ENCODE data around the gene L3MBTL3. TPM values are rescaled to one million over a fixed set of nuclear protein-coding genes. Genes with fewer than 3 reads are reported as not detected.
"Not testable (repeated sequence)": the region's sequence is repeated elsewhere in the genome, so short reads cannot be mapped to it uniquely, and the experiment has no call there.

Gene L3MBTL3
- total RNA-seq, 1 donor from 2014 or later: 8.3 TPM

GRCh38 chr6:130132286-130132701 lies 113.9 kb downstream of the L3MBTL3 start:
- Mint-ChIP-seq H3K27ac (peak overlapping the region; percentile 74), H3K27me3 (ENCODE audit: low read depth) (no peaks in the 10 kb centered on the region), H3K4me1 (ENCODE audit: low read depth) (peaks cover 85% of the 10 kb centered on the region), H3K4me3 (ENCODE audit: low read depth) (peak overlapping the region; percentile 43), H3K36me3 (ENCODE audit: low read depth) (peaks cover 21% of the 10 kb centered on the region), H3K9me3 (peaks cover 9% of the 10 kb centered on the region)
- intact Hi-C loops (cut with micrococcal nuclease): loop anchor here (1.0 to 10.0 kb wide), 10 partner anchors 51 to 637 kb away; no protein-coding TSS in a partner anchor
- peak; percentile 77 for DNase-seq (ENCODE audit: low spot score)

- Mint-ChIP-seq H3K36me3 (ENCODE audit: low read depth) (peaks cover 36% of the 10 kb centered on the region), H3K27ac (peak overlapping the region; percentile 47), H3K4me3 (ENCODE audit: low read depth) (no peak overlapping the region), H3K4me1 (ENCODE audit: low read depth) (peaks cover 90% of the 10 kb centered on the region), H3K9me3 (peaks cover 9% of the 10 kb centered on the region), H3K27me3 (ENCODE audit: low read depth) (no peaks in the 10 kb centered on the region)
- DNase-seq (ENCODE audit: low spot score): no peak
- intact Hi-C loops (cut with micrococcal nuclease): loop anchor here (1.0 to 10.0 kb wide), 5 partner anchors 57 to 640 kb away; no protein-coding TSS in a partner anchor
Measured at GRCh38 chr6:130134582-130134981, 116.2 kb downstream of the L3MBTL3 start.

GRCh38 chr6:130136798-130137197 lies 118.4 kb downstream of the L3MBTL3 start:
- Mint-ChIP-seq H3K27ac (no peak overlapping the region), H3K36me3 (ENCODE audit: low read depth) (peaks cover 44% of the 10 kb centered on the region), H3K9me3 (no peaks in the 10 kb centered on the region), H3K4me1 (ENCODE audit: low read depth) (peaks cover 79% of the 10 kb centered on the region), H3K27me3 (ENCODE audit: low read depth) (no peaks in the 10 kb centered on the region), H3K4me3 (ENCODE audit: low read depth) (no peak overlapping the region)
- no peak for DNase-seq (ENCODE audit: low spot score)
- intact Hi-C loops (cut with micrococcal nuclease): loop anchor here (10.0 kb wide), 1 partner anchor 642 kb away; no protein-coding TSS in a partner anchor

GRCh38 chr6:130138116-130138908 lies 119.9 kb downstream of the L3MBTL3 start:
- Mint-ChIP-seq H3K9me3 (no peaks in the 10 kb centered on the region), H3K4me1 (ENCODE audit: low read depth) (peaks cover 66% of the 10 kb centered on the region), H3K36me3 (ENCODE audit: low read depth) (peaks cover 56% of the 10 kb centered on the region), H3K27ac (peak overlapping the region; percentile 65), H3K4me3 (ENCODE audit: low read depth) (peak overlapping the region; percentile 42), H3K27me3 (ENCODE audit: low read depth) (no peaks in the 10 kb centered on the region)
- no peak for DNase-seq (ENCODE audit: low spot score)
- intact Hi-C loops (cut with micrococcal nuclease): loop anchor here (10.0 kb wide), 1 partner anchor 644 kb away; no protein-coding TSS in a partner anchor

- peak overlapping the region; percentile 51 for H3K4me3 Mint-ChIP-seq (ENCODE audit: low read depth)
Measured at GRCh38 chr6:130138909-130139242, 120.5 kb downstream of the L3MBTL3 start.

GRCh38 chr6:130140084-130140483 lies 121.7 kb downstream of the L3MBTL3 start:
- no peaks in the 10 kb centered on the region for H3K27me3 Mint-ChIP-seq (ENCODE audit: low read depth)
- H3K4me1 Mint-ChIP-seq (ENCODE audit: low read depth): peaks cover 53% of the 10 kb centered on the region
- H3K36me3 Mint-ChIP-seq (ENCODE audit: low read depth): peaks cover 64% of the 10 kb centered on the region
- DNase-seq (ENCODE audit: low spot score): no peak
- no peaks in the 10 kb centered on the region for H3K9me3 Mint-ChIP-seq
- intact Hi-C loops (cut with micrococcal nuclease): no loop called here
- no peak overlapping the region for H3K4me3 Mint-ChIP-seq (ENCODE audit: low read depth)
- no peak overlapping the region for H3K27ac Mint-ChIP-seq

More at GRCh38 chr6:130138909-130139242, 120.5 kb downstream of the L3MBTL3 start:
- Mint-ChIP-seq H3K27ac (peak overlapping the region; percentile 65), H3K27me3 (ENCODE audit: low read depth) (no peaks in the 10 kb centered on the region), H3K4me1 (ENCODE audit: low read depth) (peaks cover 61% of the 10 kb centered on the region), H3K36me3 (ENCODE audit: low read depth) (peaks cover 61% of the 10 kb centered on the region), H3K9me3 (no peaks in the 10 kb centered on the region)
- DNase-seq (ENCODE audit: low spot score): no peak
- intact Hi-C loops (cut with micrococcal nuclease): loop anchor here (10.0 kb wide), 1 partner anchor 644 kb away; no protein-coding TSS in a partner anchor

- H3K27me3 Mint-ChIP-seq (ENCODE audit: low read depth): no peaks in the 10 kb centered on the region
- intact Hi-C loops (cut with micrococcal nuclease): no loop called here
- H3K9me3 Mint-ChIP-seq: no peaks in the 10 kb centered on the region
- peaks cover 21% of the 10 kb centered on the region for H3K4me1 Mint-ChIP-seq (ENCODE audit: low read depth)
- no peak overlapping the region for H3K4me3 Mint-ChIP-seq (ENCODE audit: low read depth)
- no peak for DNase-seq (ENCODE audit: low spot score)
- H3K36me3 Mint-ChIP-seq (ENCODE audit: low read depth): peaks cover 56% of the 10 kb centered on the region
- H3K27ac Mint-ChIP-seq: no peak overlapping the region
Measured at GRCh38 chr6:130143709-130144108, 125.3 kb downstream of the L3MBTL3 start.

- Mint-ChIP-seq H3K4me3 (ENCODE audit: low read depth) (no peak overlapping the region), H3K4me1 (ENCODE audit: low read depth) (peaks cover 2% of the 10 kb centered on the region), H3K36me3 (ENCODE audit: low read depth) (peaks cover 51% of the 10 kb centered on the region), H3K27me3 (ENCODE audit: low read depth) (no peaks in the 10 kb centered on the region), H3K27ac (no peak overlapping the region), H3K9me3 (no peaks in the 10 kb centered on the region)
- no peak for DNase-seq (ENCODE audit: low spot score)
- intact Hi-C loops (cut with micrococcal nuclease): no loop called here
Measured at GRCh38 chr6:130147111-130147510, 128.7 kb downstream of the L3MBTL3 start.

GRCh38 chr6:130148181-130148580 lies 129.8 kb downstream of the L3MBTL3 start:
- H3K4me1 Mint-ChIP-seq (ENCODE audit: low read depth): no peaks in the 10 kb centered on the region
- H3K9me3 Mint-ChIP-seq: no peaks in the 10 kb centered on the region
- DNase-seq (ENCODE audit: low spot score): no peak
- no peak overlapping the region for H3K4me3 Mint-ChIP-seq (ENCODE audit: low read depth)
- peaks cover 42% of the 10 kb centered on the region for H3K36me3 Mint-ChIP-seq (ENCODE audit: low read depth)
- H3K27ac Mint-ChIP-seq: no peak overlapping the region
- intact Hi-C loops (cut with micrococcal nuclease): no loop called here
- H3K27me3 Mint-ChIP-seq (ENCODE audit: low read depth): no peaks in the 10 kb centered on the region

GRCh38 chr6:130149016-130149415 lies 130.6 kb downstream of the L3MBTL3 start:
- H3K27me3 Mint-ChIP-seq (ENCODE audit: low read depth); intact Hi-C loops (cut with micrococcal nuclease); H3K27ac Mint-ChIP-seq; H3K4me1 Mint-ChIP-seq (ENCODE audit: low read depth); H3K4me3 Mint-ChIP-seq (ENCODE audit: low read depth); DNase-seq (ENCODE audit: low spot score); H3K9me3 Mint-ChIP-seq: not testable (repeated sequence)
- H3K36me3 Mint-ChIP-seq (ENCODE audit: low read depth): peaks cover 34% of the 10 kb centered on the region

GRCh38 chr6:130150906-130151305 lies 132.5 kb downstream of the L3MBTL3 start:
- H3K27ac Mint-ChIP-seq: no peak overlapping the region
- H3K9me3 Mint-ChIP-seq: no peaks in the 10 kb centered on the region
- no peak overlapping the region for H3K4me3 Mint-ChIP-seq (ENCODE audit: low read depth)
- intact Hi-C loops (cut with micrococcal nuclease): no loop called here
- H3K4me1 Mint-ChIP-seq (ENCODE audit: low read depth): no peaks in the 10 kb centered on the region
- peaks cover 32% of the 10 kb centered on the region for H3K36me3 Mint-ChIP-seq (ENCODE audit: low read depth)
- no peak for DNase-seq (ENCODE audit: low spot score)
- no peaks in the 10 kb centered on the region for H3K27me3 Mint-ChIP-seq (ENCODE audit: low read depth)

GRCh38 chr6:130152908-130153510 lies 134.6 kb downstream of the L3MBTL3 start:
- no peak overlapping the region for H3K27ac Mint-ChIP-seq
- no peaks in the 10 kb centered on the region for H3K4me1 Mint-ChIP-seq (ENCODE audit: low read depth)
- intact Hi-C loops (cut with micrococcal nuclease): no loop called here
- H3K4me3 Mint-ChIP-seq (ENCODE audit: low read depth): no peak overlapping the region
- H3K9me3 Mint-ChIP-seq: peaks cover 1% of the 10 kb centered on the region
- H3K27me3 Mint-ChIP-seq (ENCODE audit: low read depth): no peaks in the 10 kb centered on the region
- peaks cover 38% of the 10 kb centered on the region for H3K36me3 Mint-ChIP-seq (ENCODE audit: low read depth)
- no peak for DNase-seq (ENCODE audit: low spot score)

GRCh38 chr6:130156908-130157307 lies 138.5 kb downstream of the L3MBTL3 start:
- intact Hi-C loops (cut with micrococcal nuclease): no loop called here
- no peaks in the 10 kb centered on the region for H3K27me3 Mint-ChIP-seq (ENCODE audit: low read depth)

More at GRCh38 chr6:130156908-130157307, 138.5 kb downstream of the L3MBTL3 start:
- Mint-ChIP-seq H3K36me3 (ENCODE audit: low read depth) (peaks cover 39% of the 10 kb centered on the region), H3K4me1 (ENCODE audit: low read depth) (no peaks in the 10 kb centered on the region), H3K4me3 (ENCODE audit: low read depth) (no peak overlapping the region), H3K9me3 (peaks cover 15% of the 10 kb centered on the region), H3K27ac (no peak overlapping the region)
- no peak for DNase-seq (ENCODE audit: low spot score)

Measured in activated T-helper 2 cell treated with anti-CD3 and anti-CD28 coated beads, Interferon-gamma antibody, Interleukin-2, Interleukin-4, amounts not matched to agents 10 μg/mL and 5 μg/mL and 100 μg/mL, durations not matched to agents 14 hours and 24 hours and 36 hours (primary cell).